Measurements from ENCODE around the gene THAP7.

THAP7 gene

GRCh38 chr22:21022507-21022906, 20.6 kb upstream of the THAP7 start:
- H3K9ac ChIP-seq (ENCODE audit: low read depth in 1 of 2, low read length in 2 of 2): no peak overlapping the region
- H3K27ac ChIP-seq (ENCODE audit: low read depth, low read length): no peak overlapping the region
- H3K36me3 ChIP-seq (ENCODE audit: control insufficient read depth in 1 of 2, insufficient read depth in 2 of 2, low read length in 2 of 2): no peaks in the 10 kb centered on the region
- no peaks in the 10 kb centered on the region for H3K27me3 ChIP-seq (ENCODE audit: control insufficient read depth in 1 of 2, insufficient read depth in 2 of 2, low read length in 2 of 2)
- peaks cover 0 to 3% of the 10 kb centered on the region in 2 donors for H3K4me1 ChIP-seq (ENCODE audit: control insufficient read depth in 1 of 2, insufficient read depth in 2 of 2, low read length in 2 of 2)
- H3K9me3 ChIP-seq (ENCODE audit: control insufficient read depth in 1 of 2, low read length in 2 of 2): no peaks in the 10 kb centered on the region
- no peak overlapping the region for H3K4me3 ChIP-seq (ENCODE audit: low read depth in 1 of 2, low read length in 2 of 2)

- Histone ChIP-seq H3K9ac (ENCODE audit: low read depth in 1 of 2, low read length in 2 of 2) (no peak overlapping the region), H3K9me3 (ENCODE audit: control insufficient read depth in 1 of 2, low read length in 2 of 2) (no peaks in the 10 kb centered on the region), H3K36me3 (ENCODE audit: control insufficient read depth in 1 of 2, insufficient read depth in 2 of 2, low read length in 2 of 2) (no peaks in the 10 kb centered on the region), H3K27me3 (ENCODE audit: control insufficient read depth in 1 of 2, insufficient read depth in 2 of 2, low read length in 2 of 2) (no peaks in the 10 kb centered on the region), H3K27ac (ENCODE audit: low read depth, low read length) (no peak overlapping the region), H3K4me3 (ENCODE audit: low read depth in 1 of 2, low read length in 2 of 2) (no peak overlapping the region), H3K4me1 (ENCODE audit: control insufficient read depth in 1 of 2, insufficient read depth in 2 of 2, low read length in 2 of 2) (peaks cover 0 to 10% of the 10 kb centered on the region in 2 donors)
These were observed 19.0 kb upstream of the THAP7 start for GRCh38 chr22:21020802-21021429.

DNA sequence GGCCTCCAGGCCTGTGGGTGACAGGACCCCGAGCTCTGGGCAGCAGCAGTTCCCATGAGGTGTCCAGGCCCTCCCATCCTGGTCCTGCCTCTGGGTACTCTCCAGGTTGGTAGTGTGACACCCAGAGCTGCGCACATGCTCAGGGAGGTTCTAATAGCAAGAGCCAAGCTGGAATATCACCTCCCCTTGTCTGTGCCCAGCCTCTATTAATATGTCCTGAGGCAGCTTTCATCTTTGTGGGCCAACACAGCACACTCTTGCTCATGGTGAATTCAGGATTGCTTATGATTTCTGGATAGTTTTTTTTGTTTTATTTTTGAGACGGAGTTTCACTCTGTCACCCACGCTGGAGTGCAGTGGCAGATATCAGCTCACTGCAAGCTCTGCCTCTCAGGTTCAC, 16.4 kb upstream of the THAP7 start:
- Histone ChIP-seq H3K9me3 (ENCODE audit: control insufficient read depth in 1 of 2, low read length in 2 of 2) (no peaks in the 10 kb centered on the region), H3K27ac (ENCODE audit: low read depth, low read length) (no peak overlapping the region), H3K27me3 (ENCODE audit: control insufficient read depth in 1 of 2, insufficient read depth in 2 of 2, low read length in 2 of 2) (no peaks in the 10 kb centered on the region), H3K4me3 (ENCODE audit: low read depth in 1 of 2, low read length in 2 of 2) (no peak overlapping the region), H3K4me1 (ENCODE audit: control insufficient read depth in 1 of 2, insufficient read depth in 2 of 2, low read length in 2 of 2) (peaks cover 12 to 29% of the 10 kb centered on the region in 2 donors), H3K36me3 (ENCODE audit: control insufficient read depth in 1 of 2, insufficient read depth in 2 of 2, low read length in 2 of 2) (no peaks in the 10 kb centered on the region), H3K9ac (ENCODE audit: low read depth in 1 of 2, low read length in 2 of 2) (no peak overlapping the region)

DNA sequence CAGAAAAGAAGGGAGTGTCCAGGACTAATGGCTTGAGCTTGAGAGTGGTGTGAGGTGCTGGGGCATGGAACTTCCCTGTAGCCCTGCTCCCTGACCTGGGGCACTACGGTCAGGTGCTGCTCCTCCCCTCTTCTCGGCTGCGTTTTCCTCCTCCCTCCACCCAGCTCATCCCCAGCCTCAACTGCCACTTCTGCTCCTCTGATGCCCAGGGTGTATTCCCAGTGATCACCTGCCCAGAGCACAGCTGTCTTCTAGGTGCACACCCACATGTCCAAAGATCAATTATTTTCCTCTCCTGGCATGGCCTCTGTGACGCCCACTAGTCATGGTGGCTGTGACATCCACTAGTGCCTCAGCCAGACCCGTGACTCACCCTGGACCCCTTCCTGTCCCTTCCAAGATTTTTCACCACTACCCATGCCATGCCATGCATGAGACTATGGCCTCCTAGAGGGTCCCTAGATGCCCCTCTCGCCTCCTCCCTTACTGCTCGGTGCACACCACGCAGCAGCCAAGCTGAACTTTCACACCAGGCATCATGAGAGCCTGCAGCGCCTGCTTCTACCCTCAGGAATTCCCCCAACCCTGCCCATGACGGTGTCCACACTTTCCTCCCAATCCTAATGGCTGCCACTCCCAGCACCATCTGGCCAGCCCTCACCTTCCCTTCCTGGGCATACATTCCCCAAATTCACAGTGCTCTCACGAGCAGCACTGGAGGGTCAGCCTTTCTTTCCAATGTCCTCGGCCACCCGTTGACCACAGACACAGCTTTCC, 14.9 kb upstream of the THAP7 start:
- Histone ChIP-seq H3K9me3 (ENCODE audit: control insufficient read depth in 1 of 2, low read length in 2 of 2) (no peaks in the 10 kb centered on the region), H3K4me3 (ENCODE audit: low read depth in 1 of 2, low read length in 2 of 2) (no peak overlapping the region), H3K9ac (ENCODE audit: low read depth in 1 of 2, low read length in 2 of 2) (no peak overlapping the region), H3K4me1 (ENCODE audit: control insufficient read depth in 1 of 2, insufficient read depth in 2 of 2, low read length in 2 of 2) (peaks cover 12 to 29% of the 10 kb centered on the region in 2 donors), H3K27me3 (ENCODE audit: control insufficient read depth in 1 of 2, insufficient read depth in 2 of 2, low read length in 2 of 2) (no peaks in the 10 kb centered on the region), H3K27ac (ENCODE audit: low read depth, low read length) (no peak overlapping the region), H3K36me3 (ENCODE audit: control insufficient read depth in 1 of 2, insufficient read depth in 2 of 2, low read length in 2 of 2) (no peaks in the 10 kb centered on the region)

- Histone ChIP-seq H3K9ac (ENCODE audit: low read depth in 1 of 2, low read length in 2 of 2) (no peak overlapping the region), H3K27ac (ENCODE audit: low read depth, low read length) (no peak overlapping the region)
These were observed 13.6 kb upstream of the THAP7 start for GRCh38 chr22:21015466-21016006.

GRCh38 chr22:21014726-21015465, 13.0 kb upstream of the THAP7 start, which contains the start of gene P2RX6:
Gene P2RX6 (plus strand): TSS chr22:21015165. CDS start chr22:21015175, 10 bp downstream.
- Histone ChIP-seq H3K4me3 (ENCODE audit: low read depth in 1 of 2, low read length in 2 of 2) (peak within 1 kb of the TSS; percentile 42 to 54), H3K4me1 (ENCODE audit: control insufficient read depth in 1 of 2, insufficient read depth in 2 of 2, low read length in 2 of 2) (peaks cover 12 to 29% of the 10 kb centered on the region in 2 donors), H3K36me3 (ENCODE audit: control insufficient read depth in 1 of 2, insufficient read depth in 2 of 2, low read length in 2 of 2) (no peaks in the 10 kb centered on the region), H3K27me3 (ENCODE audit: control insufficient read depth in 1 of 2, insufficient read depth in 2 of 2, low read length in 2 of 2) (no peaks in the 10 kb centered on the region), H3K9ac (ENCODE audit: low read depth in 1 of 2, low read length in 2 of 2) (peak within 1 kb of the TSS in 1 of 2 donors; percentile 34), H3K27ac (ENCODE audit: low read depth, low read length) (no peak within 1 kb of the TSS), H3K9me3 (ENCODE audit: control insufficient read depth in 1 of 2, low read length in 2 of 2) (no peaks in the 10 kb centered on the region)

More at GRCh38 chr22:21015466-21016006, 13.6 kb upstream of the THAP7 start:
- H3K9me3 ChIP-seq (ENCODE audit: control insufficient read depth in 1 of 2, low read length in 2 of 2): no peaks in the 10 kb centered on the region
- peaks cover 12 to 29% of the 10 kb centered on the region in 2 donors for H3K4me1 ChIP-seq (ENCODE audit: control insufficient read depth in 1 of 2, insufficient read depth in 2 of 2, low read length in 2 of 2)
- H3K36me3 ChIP-seq (ENCODE audit: control insufficient read depth in 1 of 2, insufficient read depth in 2 of 2, low read length in 2 of 2): no peaks in the 10 kb centered on the region
- no peaks in the 10 kb centered on the region for H3K27me3 ChIP-seq (ENCODE audit: control insufficient read depth in 1 of 2, insufficient read depth in 2 of 2, low read length in 2 of 2)
- H3K4me3 ChIP-seq (ENCODE audit: low read depth in 1 of 2, low read length in 2 of 2): no peak overlapping the region

- Histone ChIP-seq H3K4me1 (ENCODE audit: control insufficient read depth in 1 of 2, insufficient read depth in 2 of 2, low read length in 2 of 2) (peaks cover 12 to 29% of the 10 kb centered on the region in 2 donors), H3K27ac (ENCODE audit: low read depth, low read length) (no peak overlapping the region), H3K27me3 (ENCODE audit: control insufficient read depth in 1 of 2, insufficient read depth in 2 of 2, low read length in 2 of 2) (no peaks in the 10 kb centered on the region), H3K9me3 (ENCODE audit: control insufficient read depth in 1 of 2, low read length in 2 of 2) (no peaks in the 10 kb centered on the region), H3K9ac (ENCODE audit: low read depth in 1 of 2, low read length in 2 of 2) (peak overlapping the region in 1 of 2 donors; percentile 34), H3K4me3 (ENCODE audit: low read depth in 1 of 2, low read length in 2 of 2) (peak overlapping the region; percentile 42 to 54), H3K36me3 (ENCODE audit: control insufficient read depth in 1 of 2, insufficient read depth in 2 of 2, low read length in 2 of 2) (no peaks in the 10 kb centered on the region)
These were observed 12.3 kb upstream of the THAP7 start for GRCh38 chr22:21014202-21014725.

- no peaks in the 10 kb centered on the region for H3K27me3 ChIP-seq (ENCODE audit: control insufficient read depth in 1 of 2, insufficient read depth in 2 of 2, low read length in 2 of 2)
- peak overlapping the region in 1 of 2 donors; percentile 34 for H3K9ac ChIP-seq (ENCODE audit: low read depth in 1 of 2, low read length in 2 of 2)
- H3K4me3 ChIP-seq (ENCODE audit: low read depth in 1 of 2, low read length in 2 of 2): peak overlapping the region; percentile 42 to 54
- H3K27ac ChIP-seq (ENCODE audit: low read depth, low read length): no peak overlapping the region
- H3K36me3 ChIP-seq (ENCODE audit: control insufficient read depth in 1 of 2, insufficient read depth in 2 of 2, low read length in 2 of 2): no peaks in the 10 kb centered on the region
- no peaks in the 10 kb centered on the region for H3K9me3 ChIP-seq (ENCODE audit: control insufficient read depth in 1 of 2, low read length in 2 of 2)
- H3K4me1 ChIP-seq (ENCODE audit: control insufficient read depth in 1 of 2, insufficient read depth in 2 of 2, low read length in 2 of 2): peaks cover 12 to 29% of the 10 kb centered on the region in 2 donors
These were observed 11.8 kb upstream of the THAP7 start for GRCh38 chr22:21013657-21014201.

DNA sequence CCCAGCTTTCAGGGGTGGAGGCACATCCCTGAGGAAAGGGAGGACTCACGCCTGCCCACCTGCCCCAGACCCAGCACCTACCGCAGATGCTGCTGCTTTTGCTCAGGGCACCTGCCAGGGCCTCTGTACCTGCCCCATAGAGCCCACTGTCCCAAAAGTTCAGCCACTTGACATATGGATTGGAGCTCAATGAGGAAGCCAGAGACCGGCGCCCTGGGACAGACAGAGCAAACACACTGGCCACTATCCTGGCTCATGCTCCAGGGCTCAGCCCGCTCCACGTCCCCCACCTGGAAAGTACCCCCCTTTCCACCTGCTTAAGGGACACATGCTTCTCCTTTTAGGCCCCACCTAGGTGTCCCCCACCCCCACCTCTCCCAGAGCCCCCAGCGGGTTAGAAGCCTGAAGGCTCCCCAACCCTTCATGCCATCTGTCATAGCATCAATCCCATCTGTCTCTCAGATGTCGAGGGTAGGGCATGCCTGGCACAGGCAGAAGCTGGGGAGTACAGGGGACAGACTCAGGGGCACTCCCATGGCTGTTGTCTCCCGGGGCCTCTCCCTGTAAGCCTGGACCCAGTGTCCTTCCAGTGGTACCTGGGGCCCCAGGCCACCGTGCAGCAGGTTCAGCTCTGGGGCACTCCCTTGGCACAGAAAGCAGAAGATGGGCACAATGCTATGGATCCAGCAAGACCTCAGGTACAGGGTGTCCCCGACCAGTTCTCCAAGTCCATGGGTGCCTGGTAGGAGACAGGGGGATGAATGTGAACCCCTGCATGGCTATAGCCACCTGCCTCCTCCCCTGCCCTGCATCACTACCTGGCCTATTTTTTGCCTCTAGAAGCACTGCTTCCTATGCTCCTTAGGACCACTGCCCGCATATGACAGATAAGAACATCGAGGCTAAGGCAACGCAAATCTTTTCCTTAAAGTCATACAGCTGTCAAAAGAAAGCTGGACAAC, 10.8 kb upstream of the THAP7 start:
- H3K27ac ChIP-seq (ENCODE audit: low read depth, low read length): no peak overlapping the region
- no peaks in the 10 kb centered on the region for H3K27me3 ChIP-seq (ENCODE audit: control insufficient read depth in 1 of 2, insufficient read depth in 2 of 2, low read length in 2 of 2)
- H3K36me3 ChIP-seq (ENCODE audit: control insufficient read depth in 1 of 2, insufficient read depth in 2 of 2, low read length in 2 of 2): no peaks in the 10 kb centered on the region
- no peaks in the 10 kb centered on the region for H3K9me3 ChIP-seq (ENCODE audit: control insufficient read depth in 1 of 2, low read length in 2 of 2)
- H3K4me1 ChIP-seq (ENCODE audit: control insufficient read depth in 1 of 2, insufficient read depth in 2 of 2, low read length in 2 of 2): peaks cover 12 to 29% of the 10 kb centered on the region in 2 donors
- H3K4me3 ChIP-seq (ENCODE audit: low read depth in 1 of 2, low read length in 2 of 2): no peak overlapping the region
- H3K9ac ChIP-seq (ENCODE audit: low read depth in 1 of 2, low read length in 2 of 2): no peak overlapping the region
